K562 (cell line): ENCODE measurements around the gene ADAP1. TPM values are rescaled to one million over a fixed set of nuclear protein-coding genes. Genes with fewer than 3 reads are reported as not detected.

Experiments
- CBFB ChIP-seq: sonication (generic); formaldehyde crosslinking; IDR thresholded peaks from 2 replicates; pipeline ENCODE4 v1.4.0; 2020; ENCODE audit warnings: mild to moderate bottlenecking, missing genetic modification reagents
- GTF2A2 ChIP-seq: IDR thresholded peaks from 2 replicates; pipeline ENCODE4 v1.6.1; 2016; ENCODE audit warnings: mild to moderate bottlenecking, missing genetic modification characterization, missing compliant biosample characterization
- ILF3 ChIP-seq: fragments of 450-650 bp; IDR thresholded peaks from 2 replicates; pipeline ENCODE4 v1.6.1; 2018; ENCODE audit warnings: antibody characterized with exemption, mild to moderate bottlenecking, moderate library complexity, borderline replicate concordance
- KDM1A ChIP-seq, 2 experiments: fragments of 450-650 bp; IDR thresholded peaks; 2 replicates each; pipeline ENCODE4 v1.6.1; 2016; ENCODE audit warnings: mild to moderate bottlenecking in 2 of 2
- MGA ChIP-seq: fragments of 450-650 bp; IDR thresholded peaks from 2 replicates; pipeline ENCODE4 v1.6.1; 2016; ENCODE audit warnings: mild to moderate bottlenecking, moderate library complexity
- MLLT1 ChIP-seq, 2 experiments: fragments of 450-650 bp; IDR thresholded peaks; 2 replicates each; pipeline ENCODE4 v1.6.1; 2016
- NR2F6 ChIP-seq: fragments of 450-650 bp; formaldehyde crosslinking; IDR thresholded peaks from 2 replicates; pipeline ENCODE4 v1.4.0; 2020; ENCODE audit warnings: mild to moderate bottlenecking
- PREB ChIP-seq: sonication (generic); formaldehyde crosslinking; IDR thresholded peaks from 2 replicates; pipeline ENCODE4 v1.8.1; 2023; ENCODE audit warnings: mild to moderate bottlenecking, missing genetic modification reagents
- SREBF2 ChIP-seq: sonication (generic); formaldehyde crosslinking; IDR thresholded peaks from 2 replicates; pipeline ENCODE4 v1.4.0; 2020; ENCODE audit warnings: mild to moderate bottlenecking, missing genetic modification reagents
- ZBTB49 ChIP-seq: sonication (generic); formaldehyde crosslinking; IDR thresholded peaks from 2 replicates; pipeline ENCODE4 v1.8.0; 2022; ENCODE audit warnings: missing genetic modification reagents, mild to moderate bottlenecking, borderline replicate concordance
- polyA plus RNA-seq, 8 experiments: library from polyadenylated mRNA; depleted of rRNA in 4 of 8; stranded (reverse) in 5 of 8; unstranded in 3 of 8; fragments of >200 nt; fragmentation: Nextera tagmentation in 2 of 8; fragmentation: Illumina TruSeq in 1 of 8; extraction: Ambion mirVana in 2 of 8; extraction: Trizol in 1 of 8; gene quantifications; 2 replicates each; pipeline versions ENCODE4 v1.2.1 to v1.2.3, GENCODE V29; 2011 to 2014; ENCODE audit warnings: inconsistent platforms in 1 of 8, missing spikeins in 1 of 8
- total RNA-seq, 7 experiments: library from RNA; depleted of rRNA in 6 of 7; stranded (reverse); fragments of >200 nt in 6 of 7; fragmentation: Illumina TruSeq in 2 of 7; extraction: Trizol in 2 of 7; gene quantifications; 2 replicates each; pipeline versions ENCODE4 v1.2.1 to v1.2.3, GENCODE V29; 2011 to 2021; ENCODE audit warnings: low replicate concordance in 1 of 7

Gene ADAP1
- total and polyA plus RNA-seq, 9 of the 15 experiments (the other 6 are each of a cell fraction or from before 2014, with no cell fraction given): 0.27 to 1.4 (median 0.52) TPM; not detected in 3

- no peak; a peak in 1 of 4 replicates for TF ChIP-seq KDM1A (IDR thresholded peaks at IDR 0.05)
- peak; percentile 97; the same call in 1 of the 2 replicates for TF ChIP-seq ZBTB49
- no peak for TF ChIP-seq NR2F6 (CRISPR knock-in tag)
- TF ChIP-seq SREBF2 (CRISPR knock-in tag): no peak
- TF ChIP-seq MGA: peak; percentile 100
- TF ChIP-seq PREB (CRISPR knock-in tag): no peak
- TF ChIP-seq ILF3: no peak
- TF ChIP-seq MLLT1 (IDR thresholded peaks at IDR 0.05): no peak
- TF ChIP-seq CBFB: peak; percentile 89
- no peak for TF ChIP-seq GTF2A2 (tag)
Observed at GRCh38 chr7:873367-874002, 81.0 kb downstream of the ADAP1 start (continued).
